ENCODE measurements around the gene BPGM.

DNA sequence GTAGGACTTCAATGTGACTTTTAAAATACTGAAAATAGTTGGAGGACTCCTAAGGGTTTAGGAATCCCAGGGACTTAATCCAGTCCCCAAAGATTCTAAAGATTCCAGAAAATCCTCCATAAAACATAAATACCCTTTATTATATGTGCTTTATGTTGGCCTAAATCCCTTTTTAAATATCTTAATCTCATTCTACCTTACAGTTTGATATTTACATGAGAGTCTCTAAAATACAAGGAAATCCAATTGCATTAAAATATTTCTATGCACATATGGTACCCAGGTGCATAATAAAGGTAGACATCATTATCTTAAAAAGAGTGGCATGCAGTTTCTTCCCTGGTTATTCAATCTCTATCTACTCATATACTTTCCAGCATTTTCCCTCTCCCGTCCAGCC lies 51.8 kb downstream of the BPGM start:
- TF ChIP-seq, protein P1, sequence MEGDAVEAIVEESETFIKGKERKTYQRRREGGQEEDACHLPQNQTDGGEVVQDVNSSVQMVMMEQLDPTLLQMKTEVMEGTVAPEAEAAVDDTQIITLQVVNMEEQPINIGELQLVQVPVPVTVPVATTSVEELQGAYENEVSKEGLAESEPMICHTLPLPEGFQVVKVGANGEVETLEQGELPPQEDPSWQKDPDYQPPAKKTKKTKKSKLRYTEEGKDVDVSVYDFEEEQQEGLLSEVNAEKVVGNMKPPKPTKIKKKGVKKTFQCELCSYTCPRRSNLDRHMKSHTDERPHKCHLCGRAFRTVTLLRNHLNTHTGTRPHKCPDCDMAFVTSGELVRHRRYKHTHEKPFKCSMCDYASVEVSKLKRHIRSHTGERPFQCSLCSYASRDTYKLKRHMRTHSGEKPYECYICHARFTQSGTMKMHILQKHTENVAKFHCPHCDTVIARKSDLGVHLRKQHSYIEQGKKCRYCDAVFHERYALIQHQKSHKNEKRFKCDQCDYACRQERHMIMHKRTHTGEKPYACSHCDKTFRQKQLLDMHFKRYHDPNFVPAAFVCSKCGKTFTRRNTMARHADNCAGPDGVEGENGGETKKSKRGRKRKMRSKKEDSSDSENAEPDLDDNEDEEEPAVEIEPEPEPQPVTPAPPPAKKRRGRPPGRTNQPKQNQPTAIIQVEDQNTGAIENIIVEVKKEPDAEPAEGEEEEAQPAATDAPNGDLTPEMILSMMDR (IDR thresholded peaks at IDR 0.05), result no peak
- TF ChIP-seq EZH2 (IDR thresholded peaks at IDR 0.05; ENCODE audit: borderline replicate concordance, insufficient read depth, low read depth, low read length, poor library complexity, severe bottlenecking), result no peak
